GM20000 (cell line): ENCODE results near the gene EPS8L2.
A peak's percentile ranks its signal among the peaks of the same experiment; 100 is the strongest.

Experiments
- DNase-seq: peaks from one replicate; pipeline ENCODE4 v3.0.0; 2012; ENCODE audit warnings: low spot score
- CTCF ChIP-seq: IDR thresholded peaks from 2 replicates; pipeline ENCODE4 v1.5.1; 2012; ENCODE audit warnings: mild to moderate bottlenecking, control low read depth; ENCODE audit errors: extremely low read depth, missing control alignments

EPS8L2 gene

GRCh38 chr11:690738-691633 is 15.0 kb upstream of the EPS8L2 start:
- no peak for DNase-seq
- TF ChIP-seq CTCF: no peak

- DNase-seq: no peak
- no peak for TF ChIP-seq CTCF
Observed at GRCh38 chr11:691710-692590, 14.1 kb upstream of the EPS8L2 start.

- DNase-seq: no peak
- TF ChIP-seq CTCF: no peak
Observed at GRCh38 chr11:692824-693414, 13.1 kb upstream of the EPS8L2 start.

- DNase-seq: no peak
- TF ChIP-seq CTCF: no peak
Observed at GRCh38 chr11:693415-693831, 12.6 kb upstream of the EPS8L2 start.

- DNase-seq: no peak
- TF ChIP-seq CTCF: no peak
Observed at GRCh38 chr11:693887-694562, 12.0 kb upstream of the EPS8L2 start.

- TF ChIP-seq CTCF: no peak
- peak; percentile 98 for DNase-seq
Observed at GRCh38 chr11:694563-695287, 11.3 kb upstream of the EPS8L2 start, which contains the start of gene DEAF1. DEAF1 (minus strand) TSS chr11:695222; CDS start chr11:695047, 175 bp downstream.
